Stimulated activated naive CD8-positive, alpha-beta T cell treated with anti-CD3 and anti-CD28 coated beads, Interleukin-15, Interleukin-2, amounts not matched to agents 100 U/mL and 50 U/mL, for 24 hours (primary cell): ENCODE measurements around the gene NUDT8.
"Not testable (repeated sequence)": the region's sequence is repeated elsewhere in the genome, so short reads cannot be mapped to it uniquely, and the experiment has no call there.

ENCODE experiments used
- ATAC-seq: fragments of 150-1000 bp; cut with Tn5 transposase; one replicate; pipeline ENCODE4 v1.10.0; 2021
- DNase-seq: peaks from one replicate; pipeline ENCODE4 v3.0.0; 2021

The NUDT8 gene

GRCh38 chr11:67592880-67593564 is 36.7 kb downstream of the NUDT8 start:
- ATAC-seq (no peak), DNase-seq (no peak)

- ATAC-seq, DNase-seq: not testable (repeated sequence)
Observed at GRCh38 chr11:67588899-67589415, 40.8 kb downstream of the NUDT8 start.

GRCh38 chr11:67588136-67588503 is 41.6 kb downstream of the NUDT8 start:
- DNase-seq (no peak), ATAC-seq (no peak)

- ATAC-seq, result no peak
- DNase-seq, result no peak
Observed at GRCh38 chr11:67586568-67587250, 43.0 kb downstream of the NUDT8 start.

GRCh38 chr11:67585911-67586310 is 43.8 kb downstream of the NUDT8 start:
- ATAC-seq (no peak), DNase-seq (no peak)

- ATAC-seq, result no peak
- no peak for DNase-seq
Observed at GRCh38 chr11:67584881-67585873, 44.6 kb downstream of the NUDT8 start.

GRCh38 chr11:67584205-67584880 is 45.4 kb downstream of the NUDT8 start:
- ATAC-seq, result peak; percentile 10
- peak; percentile 46 for DNase-seq

- peak; percentile 90 for DNase-seq
- ATAC-seq, result peak; percentile 93
Observed at GRCh38 chr11:67583247-67584204, 46.2 kb downstream of the NUDT8 start, which contains the start of gene GSTP1. Gene GSTP1, plus strand, starts transcription at chr11:67583812. Its CDS starts 32 bp downstream, at chr11:67583844.

- ATAC-seq, result no peak
Observed at GRCh38 chr11:67582011-67582410, 47.7 kb downstream of the NUDT8 start.

GRCh38 chr11:67581469-67581868 is 48.3 kb downstream of the NUDT8 start:
- no peak for ATAC-seq
- DNase-seq, result no peak

More at GRCh38 chr11:67582011-67582410, 47.7 kb downstream of the NUDT8 start:
- no peak for DNase-seq

GRCh38 chr11:67577951-67578350 is 51.8 kb downstream of the NUDT8 start:
- DNase-seq (no peak), ATAC-seq (no peak)
